HL-60/S4 treated with retinoic acid at 250 ng/mL for 4 days and 3 days (cell line): Measurements from ENCODE around the gene STOML2.

Experiments used
- in situ Hi-C: fragments of 300-500 bp; cut with MboI; formaldehyde crosslinking; loops from 2 replicates; pipeline ENCODE4 v1.7.0; 2022; ENCODE audit warnings: low sequenced_read_pairs

STOML2 gene

DNA sequence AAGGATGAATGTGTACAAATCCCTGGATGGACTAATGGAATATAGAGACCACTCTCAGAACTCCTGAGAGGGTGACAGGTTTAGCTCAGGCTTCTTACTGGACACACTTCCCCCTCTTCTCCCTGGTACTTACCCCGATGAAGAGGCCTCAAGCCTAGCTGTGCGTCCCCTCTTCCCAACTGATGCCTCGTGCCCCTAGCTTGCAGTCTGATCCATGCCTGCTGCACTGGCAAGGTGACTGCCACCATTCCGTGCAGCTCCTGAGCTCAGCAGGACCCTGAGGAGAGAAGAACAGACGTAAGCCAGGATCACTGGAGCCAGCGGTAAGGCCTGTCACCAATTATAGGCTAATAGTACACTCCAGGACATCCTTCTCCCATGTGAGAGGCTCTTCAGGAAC, 5.5 kb upstream of the STOML2 start:
- in situ Hi-C loops = no loop called here

DNA sequence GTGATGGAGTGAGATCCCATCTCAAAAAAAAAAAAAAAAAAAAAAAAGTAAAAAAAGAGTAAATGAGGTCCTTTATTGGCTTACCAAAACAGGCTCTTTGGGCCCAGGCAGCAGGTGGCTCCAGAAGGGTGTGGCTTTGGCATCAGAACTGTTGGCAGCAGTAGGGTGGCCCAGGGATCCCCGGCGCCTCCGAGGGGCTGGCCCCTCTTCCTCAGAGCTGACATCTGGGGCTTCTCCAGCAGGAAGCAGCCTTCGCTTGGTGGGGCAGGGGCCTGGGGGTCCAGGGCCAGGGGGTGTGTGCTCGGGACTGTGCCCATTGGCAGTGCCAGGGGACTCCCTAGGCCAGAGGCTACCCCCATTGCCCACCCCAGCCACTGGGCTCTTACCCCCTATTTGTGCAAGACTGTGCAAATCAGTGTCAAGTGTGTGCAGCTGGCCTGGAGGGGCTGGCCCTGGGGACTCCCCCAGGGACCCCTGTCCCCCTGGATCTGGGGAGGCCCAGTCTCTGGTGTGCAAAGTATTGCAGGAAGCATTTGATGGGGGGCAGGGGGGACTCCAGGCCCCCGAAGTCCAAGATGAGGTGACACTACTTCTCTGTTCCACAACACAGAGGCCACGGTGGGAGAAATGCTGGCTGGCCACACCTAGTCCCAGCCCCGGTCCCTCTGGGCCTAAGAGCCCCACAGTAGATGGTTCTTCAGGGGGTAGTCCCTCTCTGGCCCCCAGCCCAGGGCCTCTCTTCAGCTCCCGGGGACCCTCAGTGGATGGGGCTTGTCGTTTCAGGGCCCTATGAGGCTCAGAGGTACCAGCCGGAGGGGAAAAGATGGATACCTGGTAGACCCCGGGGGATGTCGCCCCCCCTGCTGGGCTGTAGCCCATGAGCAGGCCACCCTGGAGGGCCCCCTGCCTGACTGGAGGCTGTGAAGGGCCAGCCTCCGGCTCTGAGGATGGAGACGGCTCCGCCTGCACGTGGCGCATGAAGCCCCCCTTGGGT, 4.7 kb upstream of the STOML2 start:
- in situ Hi-C loops = no loop called here

DNA sequence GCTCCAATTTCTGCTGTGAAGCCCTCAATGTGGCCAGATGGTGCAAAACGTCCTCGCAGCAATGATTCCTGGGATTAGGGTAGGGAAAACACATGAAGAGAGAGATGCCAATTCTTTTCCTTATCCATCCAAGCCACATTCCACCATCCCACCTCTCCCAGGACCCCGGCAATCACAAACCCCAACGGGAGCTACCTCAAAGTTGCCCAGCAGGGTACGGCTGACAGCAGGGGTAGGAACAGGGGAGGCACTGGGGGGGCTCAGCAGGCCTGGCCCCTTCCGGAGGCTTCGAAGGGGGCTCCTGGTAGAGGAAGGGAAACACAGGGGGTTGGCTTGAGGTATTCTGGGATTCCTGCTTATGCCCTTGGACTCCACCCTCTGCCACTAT, 3.4 kb upstream of the STOML2 start:
- in situ Hi-C loops = no loop called here

DNA sequence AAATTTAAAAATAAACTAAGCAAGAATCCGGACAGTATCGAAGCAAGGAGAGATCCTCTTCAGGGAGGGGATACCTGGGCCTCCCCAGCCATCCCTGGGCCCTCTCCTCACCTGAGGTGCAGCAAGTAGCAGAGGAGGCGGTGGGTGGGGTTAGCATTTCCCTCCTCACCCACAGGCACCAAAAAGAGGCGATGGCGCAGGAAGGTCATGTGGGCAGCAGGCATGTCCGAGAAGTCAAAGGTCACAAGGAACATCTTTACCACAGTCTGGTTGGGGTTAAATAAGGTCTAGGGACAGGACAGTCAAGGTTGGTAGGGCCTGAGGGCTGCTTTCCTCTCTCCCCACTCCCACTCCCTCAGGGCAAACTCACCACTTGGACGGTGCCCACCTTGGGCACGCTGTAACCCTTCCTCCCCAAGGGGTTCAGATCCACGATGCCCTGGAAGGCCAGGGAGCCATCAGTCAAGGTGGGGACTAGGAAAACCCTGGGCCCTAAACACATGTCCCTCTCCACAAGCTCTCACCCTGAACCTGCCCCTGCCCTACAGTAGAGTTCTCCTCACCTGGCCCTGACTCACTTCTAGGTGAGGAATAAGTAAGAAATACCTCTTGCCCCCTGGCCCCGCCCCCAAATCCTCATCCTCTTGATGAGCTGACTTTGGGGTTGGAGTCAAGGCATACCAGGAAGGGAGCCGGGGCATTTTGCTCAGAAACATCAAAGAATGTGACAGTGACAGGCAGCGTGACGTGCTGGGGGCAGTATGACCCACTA, 2.8 kb upstream of the STOML2 start:
- in situ Hi-C loops = no loop called here

DNA sequence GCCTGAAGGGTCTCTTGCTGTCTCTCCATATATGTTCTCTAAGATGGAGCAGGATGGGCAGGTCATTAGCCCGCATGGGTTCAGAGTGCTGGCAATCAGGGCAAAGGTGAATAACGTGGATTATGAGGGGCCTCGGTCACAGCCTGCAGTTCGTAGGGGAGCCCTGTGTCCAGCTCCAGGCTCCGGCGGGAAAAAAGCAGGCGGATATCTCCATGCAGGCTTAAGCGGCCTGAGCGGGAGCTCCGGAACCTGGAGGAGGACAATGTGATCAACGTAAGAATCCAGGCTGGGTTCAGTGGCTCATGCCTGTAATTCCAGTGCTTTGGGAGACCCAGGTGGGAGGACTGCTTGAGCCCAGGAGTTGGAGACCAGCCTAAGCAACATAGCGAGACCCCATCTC, 2.2 kb upstream of the STOML2 start:
- in situ Hi-C loops = no loop called here

DNA sequence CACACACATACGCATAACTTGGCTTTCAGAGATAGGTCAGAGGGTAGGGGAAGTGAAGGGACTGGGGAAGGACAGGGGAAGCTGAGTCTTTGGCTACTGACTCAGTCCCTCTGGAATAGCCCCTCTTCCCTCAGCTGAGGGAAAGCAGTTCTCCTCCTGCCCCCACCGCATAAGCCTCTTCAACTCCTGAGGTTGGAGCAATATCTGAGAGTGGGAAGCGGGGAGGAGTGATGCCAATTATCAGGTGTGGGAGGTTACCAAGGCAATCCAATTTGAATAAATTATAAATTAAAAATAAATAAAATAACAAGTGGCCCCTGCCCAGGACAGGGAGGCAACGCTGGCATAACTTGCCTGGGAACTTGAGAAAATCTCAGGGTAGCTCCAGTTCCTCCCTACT, 1.7 kb upstream of the STOML2 start:
- in situ Hi-C loops = no loop called here

DNA sequence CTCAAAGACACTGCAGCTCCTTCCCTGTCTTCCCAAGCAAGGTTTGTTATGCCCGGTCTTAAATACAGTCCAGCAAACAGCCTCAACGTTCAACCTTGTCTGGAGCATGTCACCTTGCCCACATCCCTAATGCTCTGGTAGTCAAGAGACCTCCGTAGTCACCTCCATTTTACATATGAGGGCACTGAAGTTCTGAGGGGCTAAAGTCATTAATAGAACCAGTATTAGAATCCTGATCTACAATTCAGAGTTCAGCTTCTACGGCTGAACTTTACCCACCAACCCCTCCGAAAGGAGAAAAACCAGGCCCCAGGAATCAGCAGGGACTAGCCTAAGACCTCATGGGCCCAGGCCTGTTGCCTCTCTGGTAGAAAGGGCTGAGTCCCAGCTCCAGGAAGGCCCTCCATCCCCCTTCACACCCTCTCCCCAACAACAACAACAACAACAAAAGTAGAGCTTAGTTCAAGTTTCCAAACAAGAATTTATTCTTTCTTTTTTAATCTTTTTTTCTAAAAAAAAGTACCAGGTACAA, 795 bp upstream of the STOML2 start:
- in situ Hi-C loops = no loop called here

DNA sequence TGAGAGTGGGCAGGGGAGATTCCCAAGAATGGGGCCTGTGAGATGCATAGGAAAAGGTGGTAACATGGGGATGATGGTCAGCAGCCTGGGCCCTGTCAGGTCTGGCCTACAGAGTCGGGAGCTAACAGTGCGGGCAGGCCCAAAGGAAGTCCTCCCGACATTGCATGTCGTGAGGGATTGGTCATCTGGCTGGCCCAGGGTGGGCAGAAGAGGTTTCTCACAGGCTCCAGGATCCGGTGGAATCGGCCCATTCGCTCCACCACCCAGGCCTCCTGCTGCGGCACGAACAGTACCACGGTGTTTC, 514 bp downstream of the STOML2 start:
- in situ Hi-C loops = no loop called here

DNA sequence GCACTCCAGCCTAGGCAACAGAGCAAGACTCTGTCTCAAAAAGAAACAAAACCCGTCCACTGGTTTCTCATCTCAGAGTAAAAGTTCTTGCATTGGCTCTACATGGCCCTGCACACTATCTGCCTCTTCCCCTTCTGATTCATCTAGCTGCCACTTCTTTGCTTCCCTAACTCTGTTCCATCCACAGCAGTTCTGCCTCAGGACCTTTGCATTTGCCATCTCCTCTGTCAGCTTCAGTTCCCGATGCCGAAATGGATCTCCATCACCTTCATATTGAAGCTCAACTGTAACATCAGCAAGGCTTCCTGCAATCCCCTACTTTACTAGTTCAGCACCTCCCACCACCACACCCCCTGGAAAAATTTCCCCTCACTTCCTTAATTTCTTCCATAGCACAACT, 5.4 kb downstream of the STOML2 start:
- in situ Hi-C loops = no loop called here

DNA sequence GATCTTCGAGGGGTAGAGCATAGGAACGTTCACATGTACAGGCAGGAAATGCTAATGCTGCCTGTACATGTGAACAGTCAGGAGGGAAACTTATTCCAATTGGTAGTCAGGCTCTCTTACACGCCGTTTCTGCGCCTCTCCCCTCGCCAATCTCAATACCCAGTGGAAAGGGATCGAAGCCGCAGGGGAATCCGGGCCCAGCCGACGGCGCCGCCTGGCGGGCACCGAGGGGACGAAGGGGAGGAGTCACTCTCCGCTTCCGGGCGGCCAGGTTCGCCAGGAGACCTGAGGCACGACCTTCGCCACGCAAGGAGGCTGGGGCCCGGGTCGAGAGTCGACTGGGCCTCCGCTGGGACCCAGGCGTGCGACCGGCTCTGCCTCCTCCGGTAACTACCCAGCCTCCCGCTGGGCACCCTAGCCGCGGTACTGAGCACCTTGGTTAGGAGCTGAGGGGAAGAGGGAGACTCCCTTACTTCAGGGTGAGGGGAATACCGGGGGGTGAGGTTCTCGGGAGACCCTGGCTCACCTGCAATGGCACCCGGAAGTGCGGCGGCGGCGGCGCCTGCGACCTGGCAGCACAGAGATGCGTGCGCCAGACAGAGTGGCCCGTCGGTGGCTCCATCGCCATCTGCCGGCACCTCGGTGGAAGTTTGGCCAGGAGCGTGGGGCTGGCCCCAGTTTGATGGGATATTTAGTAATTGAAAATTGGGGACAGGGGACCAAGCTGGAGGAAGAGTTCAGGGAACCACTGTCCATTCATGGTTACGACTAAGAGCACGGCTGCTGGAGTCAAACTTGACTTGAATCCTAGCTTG, 6.7 kb downstream of the STOML2 start, which contains the start of gene PIGO:
PIGO (minus strand) TSS at position 557 of the 815 bp plus-strand sequence. CDS start 1,026 bp downstream, outside the sequence.
- in situ Hi-C loops = no loop called here

DNA sequence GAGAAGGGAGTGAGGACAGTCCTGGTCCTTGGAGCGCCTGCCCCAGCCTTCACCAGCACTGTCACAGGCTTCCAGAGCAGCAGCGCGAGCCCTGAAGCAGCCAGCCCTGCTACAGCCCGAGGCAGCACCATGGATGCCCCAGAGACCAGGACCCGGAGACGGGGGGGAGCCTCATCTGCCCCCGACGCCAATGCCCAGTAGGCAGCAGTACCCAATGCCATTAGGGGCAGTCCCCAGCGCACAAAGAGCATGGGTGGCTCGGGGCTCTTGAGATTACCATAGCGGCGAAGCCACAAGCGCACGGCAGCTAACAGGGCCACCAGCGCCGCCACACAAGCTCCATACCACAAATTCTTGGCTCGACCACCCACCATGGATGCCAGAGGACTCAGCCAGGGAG, 11.4 kb downstream of the STOML2 start:
- in situ Hi-C loops = no loop called here

DNA sequence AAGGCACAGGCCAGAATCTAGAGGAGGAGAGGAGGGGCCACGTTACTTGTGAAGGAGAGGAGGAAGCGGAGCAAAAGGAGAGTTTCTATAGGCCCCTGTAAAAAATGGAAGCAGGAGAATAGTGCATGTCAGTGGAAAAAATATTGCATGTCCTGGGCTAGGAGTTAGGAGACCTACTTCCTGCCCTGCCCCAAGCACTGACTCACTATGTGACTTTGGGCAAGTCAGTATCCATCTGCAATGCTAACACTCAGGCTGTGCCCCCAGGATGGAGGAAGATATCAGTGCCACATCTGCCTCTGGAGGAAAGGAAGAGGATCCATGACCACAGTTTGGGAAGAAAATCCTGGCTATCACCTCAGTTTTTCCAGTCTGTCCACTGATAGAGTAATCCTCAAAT, 13.5 kb downstream of the STOML2 start:
- in situ Hi-C loops = no loop called here

DNA sequence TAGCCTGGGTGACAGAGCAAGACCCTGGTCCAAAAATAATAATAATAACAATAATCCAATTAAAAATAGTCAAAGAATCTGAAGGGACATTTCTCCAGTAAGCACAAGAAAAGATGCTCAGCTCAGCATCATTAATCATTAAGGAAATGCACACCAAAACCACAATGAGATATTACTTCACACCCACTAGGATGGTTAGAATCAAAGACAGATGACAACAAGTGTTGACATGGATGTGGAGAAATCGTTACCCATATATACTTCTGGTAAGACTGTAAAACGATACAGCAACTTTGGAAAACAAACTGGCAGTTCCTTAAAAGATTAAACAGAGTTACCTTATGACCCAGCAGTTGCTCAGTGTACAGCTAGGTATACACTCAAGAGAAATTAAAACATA, 17.9 kb downstream of the STOML2 start:
- in situ Hi-C loops = no loop called here

DNA sequence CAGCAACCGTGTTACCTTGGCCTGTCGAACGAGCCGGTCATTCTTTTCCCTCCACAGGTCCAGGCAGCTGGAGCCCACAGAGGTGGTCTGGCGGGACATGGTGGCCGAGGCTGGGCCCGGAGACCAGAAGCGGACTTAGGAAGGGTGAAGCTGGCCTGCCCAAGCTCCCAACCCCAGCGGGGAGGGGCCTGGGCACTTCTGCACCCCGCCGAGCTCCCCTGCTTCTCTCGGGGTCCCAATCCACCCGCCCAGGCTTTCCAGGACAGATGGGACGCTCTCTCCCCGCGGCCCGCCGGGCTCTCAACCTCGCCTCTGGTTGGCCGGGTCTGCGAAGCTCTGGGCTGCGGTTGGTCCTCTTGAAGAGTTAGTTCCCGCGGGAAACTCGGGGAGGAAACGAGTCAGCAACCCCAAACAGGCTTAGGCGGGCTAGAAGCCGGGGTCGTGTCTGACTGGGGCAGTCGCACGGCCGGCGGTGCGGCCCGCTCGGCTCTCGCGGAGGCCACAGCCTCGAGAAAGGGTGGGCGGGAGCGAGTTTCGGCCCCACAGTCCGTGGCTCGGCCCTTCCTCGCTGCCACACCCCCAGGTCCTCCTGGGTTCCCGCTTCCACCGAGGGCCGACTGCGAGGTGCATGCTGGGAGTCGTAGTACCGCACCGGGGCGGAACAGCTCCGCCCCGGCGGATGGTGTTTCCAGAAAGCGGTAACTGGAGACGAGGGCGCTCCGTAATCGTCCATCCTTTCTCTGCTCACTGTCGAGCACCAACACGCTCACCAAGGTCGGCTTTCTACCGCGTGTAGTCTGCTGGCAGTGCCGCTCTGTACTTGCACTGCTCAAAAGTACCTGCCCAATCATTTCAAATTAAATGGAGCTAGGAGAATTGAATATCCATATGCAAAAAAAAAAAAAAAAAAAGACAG, 23.2 kb downstream of the STOML2 start, which contains the start of gene FANCG:
FANCG (minus strand) TSS at position 517 of the 916 bp plus-strand sequence; CDS start at position 99, 418 bp downstream.
- in situ Hi-C loops = no loop called here

DNA sequence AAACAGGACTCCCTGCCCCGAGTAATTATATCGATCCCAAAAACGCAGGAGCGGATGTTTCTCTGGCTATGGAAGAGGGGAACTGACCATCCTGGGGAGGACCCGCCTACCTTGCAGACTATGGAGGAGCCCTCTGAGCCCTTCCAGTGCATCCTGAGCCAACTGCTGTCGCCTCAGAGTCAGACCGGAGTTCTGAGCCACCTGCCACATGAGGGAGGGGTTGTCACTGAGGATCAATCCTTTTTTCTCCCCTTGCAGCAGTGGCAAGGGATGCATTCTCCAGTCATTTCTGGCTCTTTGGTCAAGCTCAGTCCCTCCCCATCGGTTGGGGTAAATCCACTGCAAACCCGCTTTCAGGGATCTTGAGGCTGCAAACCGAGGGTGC, 23.9 kb downstream of the STOML2 start:
- in situ Hi-C loops = no loop called here

DNA sequence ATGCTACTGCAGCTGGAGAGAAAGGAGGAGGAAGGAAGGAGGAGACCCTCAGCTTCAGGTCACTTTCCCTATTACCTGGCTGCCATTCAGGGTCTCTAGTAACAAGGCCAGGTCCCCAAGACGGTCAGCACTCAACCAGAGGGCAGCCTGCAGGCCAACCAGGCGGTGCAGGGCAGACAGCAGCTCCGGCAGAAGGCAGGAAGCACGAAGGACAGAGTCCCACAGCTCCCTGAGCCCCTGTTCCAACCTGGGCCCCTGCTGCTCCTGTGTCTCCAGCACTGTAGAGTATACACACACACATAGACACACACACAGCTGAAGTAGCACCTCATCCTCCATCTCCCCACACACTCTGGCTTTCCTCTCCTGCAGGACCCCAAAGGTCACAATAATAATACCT, 24.9 kb downstream of the STOML2 start:
- in situ Hi-C loops = no loop called here

DNA sequence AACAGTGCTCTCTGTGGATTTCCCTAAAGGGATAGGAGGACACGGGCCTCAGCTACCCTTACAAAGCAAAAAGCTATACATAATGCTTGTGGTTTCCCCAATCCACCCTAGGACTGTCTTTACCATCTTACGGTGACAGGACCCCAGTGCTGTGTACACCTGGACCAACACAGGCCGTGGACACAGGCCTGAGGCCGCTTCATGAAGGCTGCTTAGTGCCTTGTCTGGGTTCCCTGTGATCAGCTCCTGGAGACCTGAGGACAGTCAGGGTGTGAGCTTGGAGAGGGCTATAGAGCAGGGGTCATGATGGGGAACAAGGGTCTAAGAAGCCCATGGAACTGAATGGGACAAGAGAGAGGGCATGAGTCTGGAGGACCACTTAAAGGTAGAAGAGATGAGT, 26.1 kb downstream of the STOML2 start:
- in situ Hi-C loops = no loop called here

DNA sequence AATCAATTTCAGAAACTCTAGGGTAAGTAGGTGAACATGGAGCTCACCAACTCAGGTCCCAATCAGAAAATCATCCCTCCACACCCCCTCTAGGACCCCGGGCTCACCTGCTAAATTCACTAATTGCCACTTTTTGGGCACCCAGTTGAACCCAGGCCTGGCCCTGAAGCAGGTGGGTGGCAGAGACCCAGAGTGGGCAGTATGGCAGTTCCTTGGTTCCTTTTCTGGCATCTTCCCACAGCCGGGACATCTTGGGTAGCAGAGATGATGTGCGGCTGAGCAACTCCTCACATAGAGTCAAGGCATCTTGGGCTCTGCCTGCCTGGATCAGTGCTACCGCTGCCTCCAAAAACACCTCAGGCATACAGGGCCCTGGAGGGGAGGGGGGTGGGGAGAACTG, 27.6 kb downstream of the STOML2 start:
- in situ Hi-C loops = no loop called here

DNA sequence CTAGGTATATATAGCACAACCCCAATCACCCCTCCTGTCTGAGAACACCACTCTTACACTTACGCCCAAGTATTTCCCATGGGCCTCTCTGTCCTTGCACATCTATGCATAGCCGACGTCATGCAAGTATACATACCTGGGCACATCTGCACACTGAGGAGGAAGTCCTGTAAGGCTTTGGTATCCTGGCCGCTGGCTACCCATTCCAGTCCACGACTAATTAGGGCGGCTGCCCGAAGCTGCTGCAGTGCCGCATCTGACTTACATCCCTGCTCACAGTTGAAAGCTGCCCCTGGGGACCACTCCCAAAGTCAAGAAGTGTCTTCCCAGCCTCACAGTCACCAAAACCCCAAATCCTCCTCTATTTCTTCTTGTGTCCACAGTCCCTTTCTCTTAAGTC, 28.1 kb downstream of the STOML2 start:
- in situ Hi-C loops = loop anchor here (25.0 kb wide), 1 partner anchor 638 kb away; no protein-coding TSS in a partner anchor

DNA sequence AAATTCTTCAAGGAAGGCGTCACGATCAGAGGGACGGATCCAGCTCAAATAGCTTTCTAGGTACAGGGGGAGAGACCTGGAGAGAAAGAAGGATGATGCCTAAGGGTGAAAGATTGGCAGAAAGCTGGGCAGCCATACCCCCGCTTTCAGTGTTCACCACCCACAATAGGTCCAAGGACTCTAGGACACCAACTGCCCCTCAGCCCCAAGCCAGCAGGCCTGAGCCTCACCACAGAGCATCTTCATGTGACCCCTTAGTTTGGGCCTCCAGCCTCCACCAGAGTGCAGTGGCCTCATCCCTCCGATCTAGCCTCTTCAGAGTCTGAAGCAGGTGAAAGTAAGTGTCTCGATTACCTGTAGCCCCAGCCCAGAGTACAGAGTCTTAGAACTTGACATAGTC, 28.8 kb downstream of the STOML2 start:
- in situ Hi-C loops = loop anchor here (25.0 kb wide), 1 partner anchor 638 kb away; no protein-coding TSS in a partner anchor
